GM19351 (cell line): ENCODE measurements around the gene ZNF485.
A peak's percentile ranks its signal among the peaks of the same experiment; 100 is the strongest.
"Not testable (repeated sequence)": the region's sequence is repeated elsewhere in the genome, so short reads cannot be mapped to it uniquely, and the experiment has no call there.

Experiments
- ATAC-seq: cut with Tn5 transposase; IDR thresholded peaks from one replicate; pipeline ENCODE4 v1.9.1; 2021; ENCODE audit warnings: mild to moderate bottlenecking, moderate library complexity; ENCODE audit not compliant: unreplicated experiment

The ZNF485 gene

DNA sequence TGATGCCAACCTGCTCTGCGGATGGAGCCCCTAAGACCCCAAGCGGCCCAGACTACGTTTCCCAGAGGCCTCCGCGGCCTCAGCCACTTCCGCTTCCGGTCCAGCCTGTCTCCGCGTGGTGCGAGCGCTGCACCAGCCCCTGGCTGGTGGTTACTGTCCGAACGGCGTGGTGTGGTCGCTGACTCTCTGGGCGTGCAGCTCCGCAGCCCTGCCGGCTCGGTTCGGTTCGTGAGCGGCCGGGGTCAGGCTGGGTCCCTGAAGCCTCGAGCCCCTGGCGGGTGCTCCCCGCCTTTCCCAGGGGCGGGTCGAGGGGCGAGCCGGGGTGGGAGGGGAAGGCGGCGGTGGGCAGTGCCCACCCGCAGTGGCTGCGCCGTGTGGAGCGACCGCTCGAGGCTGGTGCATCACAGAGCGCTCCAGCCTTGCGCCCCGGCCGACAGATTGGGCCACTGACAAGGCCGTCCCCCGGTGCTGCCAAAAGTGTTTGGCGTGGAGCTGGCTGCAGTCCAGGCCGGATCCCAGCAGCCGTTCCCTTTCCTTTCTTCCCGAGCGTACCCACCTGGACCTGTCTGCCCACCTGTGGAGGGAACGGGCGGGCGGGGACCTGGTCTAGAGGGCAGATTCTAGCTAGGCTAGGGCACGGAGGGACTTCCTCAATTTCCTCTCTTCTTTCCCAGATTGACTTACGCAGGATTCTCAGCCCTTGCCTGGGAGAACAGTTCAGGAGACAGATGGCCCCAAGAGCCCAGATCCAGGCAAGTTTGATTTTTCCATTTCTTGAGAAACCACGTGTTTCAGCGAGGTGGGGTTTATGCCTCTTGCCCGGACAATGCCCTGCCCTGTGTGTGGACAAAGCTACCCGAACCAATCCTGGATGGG, at the start of gene ZNF485:
Gene ZNF485, plus strand, starts transcription at position 116 of the 876 bp plus-strand sequence. Its CDS starts 613 bp downstream, at position 729.
- peak; percentile 97 for ATAC-seq

GRCh38 chr10:43557214-43557613, 49.0 kb upstream of the ZNF485 start:
- no peak for ATAC-seq

DNA sequence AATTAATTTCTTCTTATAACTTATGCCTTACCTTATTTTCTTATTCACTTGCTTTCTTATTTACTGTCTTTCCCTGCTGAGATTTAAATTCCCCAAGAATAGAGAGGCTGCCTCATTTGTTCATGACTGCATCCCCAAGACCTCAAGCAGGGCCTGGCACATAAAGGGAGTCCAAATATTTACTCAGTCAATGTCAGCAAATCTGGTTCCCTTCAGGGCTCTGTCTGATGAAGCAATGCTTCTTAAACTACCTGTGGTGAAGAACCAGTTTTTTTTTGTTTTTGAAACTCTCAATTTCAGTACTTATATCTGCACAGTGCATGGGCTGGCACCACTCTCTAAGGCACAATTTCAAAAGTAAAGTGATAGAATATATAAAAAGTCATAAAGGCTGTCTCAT, 36.6 kb upstream of the ZNF485 start:
- ATAC-seq = no peak

- ATAC-seq = no peak
These were observed 35.3 kb upstream of the ZNF485 start for GRCh38 chr10:43570971-43571370.

DNA sequence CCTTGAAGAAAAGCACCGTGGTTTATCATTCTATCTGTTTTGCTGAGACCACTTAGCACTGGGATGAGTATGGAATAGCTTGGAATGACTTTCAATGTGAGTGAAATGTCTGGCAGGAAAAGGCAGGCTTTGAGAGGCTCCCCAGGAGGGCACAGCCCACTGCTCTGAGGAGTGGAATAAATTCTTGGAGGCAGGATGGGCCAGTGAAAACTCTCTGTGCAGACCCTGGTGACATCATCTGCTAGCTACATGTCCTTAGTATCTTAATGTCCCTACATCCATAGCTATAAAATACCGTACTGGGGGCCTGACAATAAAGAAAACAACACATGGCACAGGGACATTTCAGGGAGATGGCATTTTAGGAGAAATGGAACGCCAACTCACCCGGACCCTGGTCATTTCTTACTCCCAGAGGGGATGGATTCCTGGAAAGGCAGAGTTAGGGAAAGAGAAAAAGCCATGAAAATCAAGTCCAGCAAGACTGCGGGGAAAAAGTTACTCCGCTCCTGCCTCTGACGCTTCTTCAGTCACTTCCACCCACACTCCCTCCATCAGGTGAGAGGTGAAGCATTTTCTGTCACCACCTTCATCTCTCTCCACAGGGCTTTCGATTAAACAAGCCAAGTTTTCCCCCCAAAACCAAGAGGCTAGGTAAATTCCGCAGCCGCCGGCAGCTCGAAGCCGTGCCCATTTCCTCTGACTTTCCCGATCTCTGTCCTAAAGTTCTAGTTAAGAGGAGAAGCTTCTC, 32.8 kb upstream of the ZNF485 start:
- no peak for ATAC-seq

- peak; percentile 93 for ATAC-seq
These were observed 32.0 kb upstream of the ZNF485 start, which contains the start of gene ZNF239 for GRCh38 chr10:43574001-43574892. TSS of gene ZNF239 (minus strand) at chr10:43574616. CDS start at chr10:43558079, 16,537 bp downstream.

- ATAC-seq = no peak
These were observed 31.3 kb upstream of the ZNF485 start for GRCh38 chr10:43574906-43575305.

GRCh38 chr10:43576062-43576461, 30.2 kb upstream of the ZNF485 start:
- no peak for ATAC-seq

GRCh38 chr10:43576580-43576979, 29.7 kb upstream of the ZNF485 start:
- no peak for ATAC-seq

DNA sequence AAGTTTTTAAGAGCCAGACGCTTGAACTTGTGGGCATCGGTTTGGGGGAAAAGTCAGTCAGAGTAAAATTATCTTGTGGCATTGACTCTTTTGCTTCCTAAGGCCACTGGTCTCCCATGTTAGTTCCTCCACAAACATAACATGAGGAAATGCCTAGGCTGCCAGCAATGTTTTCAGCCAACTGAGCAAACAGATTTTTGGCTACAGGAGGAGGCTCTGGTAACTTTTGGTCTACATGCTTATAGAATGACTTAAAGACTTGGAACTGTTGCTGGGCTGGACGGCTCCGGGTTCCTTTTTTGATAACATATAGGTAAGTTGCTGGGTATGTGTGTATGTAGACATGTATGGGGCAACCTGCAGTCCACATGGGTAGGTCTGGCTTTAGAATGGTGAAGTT, 22.2 kb upstream of the ZNF485 start:
- no peak for ATAC-seq

- no peak for ATAC-seq
These were observed 21.2 kb upstream of the ZNF485 start for GRCh38 chr10:43585046-43585445.

DNA sequence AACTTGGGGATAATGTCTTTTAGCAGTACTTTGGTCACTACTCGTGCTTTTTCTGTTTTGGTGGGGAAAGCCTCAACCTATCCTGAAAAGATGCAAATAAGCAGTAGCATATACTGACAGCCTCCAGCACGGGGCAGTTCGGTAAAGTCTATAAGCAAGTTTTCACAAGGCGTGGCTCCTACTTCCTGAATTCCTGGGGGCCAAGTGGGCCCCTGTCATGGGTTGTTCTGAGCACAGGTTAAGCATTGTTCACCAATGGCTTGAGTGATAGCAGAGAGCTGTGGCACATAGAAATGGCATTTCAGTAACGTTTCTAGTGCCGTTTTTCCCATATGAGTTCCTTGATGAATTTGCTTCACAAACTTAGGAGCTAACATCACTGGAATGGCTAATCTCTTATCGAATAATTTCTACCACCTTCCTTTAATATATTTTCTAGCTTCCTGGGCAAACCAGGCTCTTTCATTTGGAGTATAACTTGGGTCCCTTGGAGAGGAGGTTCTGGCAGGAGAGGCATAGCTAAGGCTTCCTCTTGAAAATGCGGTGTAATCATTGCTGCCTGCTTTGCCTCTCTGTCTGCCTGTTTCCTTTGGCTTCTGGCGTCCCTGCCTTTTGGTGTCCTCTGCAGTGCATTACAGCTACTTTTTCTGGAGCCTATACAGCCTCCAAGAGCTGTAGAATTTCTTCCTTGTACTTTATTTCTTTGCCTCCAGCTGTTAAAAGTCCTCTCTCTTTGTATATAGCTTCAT, 20.1 kb upstream of the ZNF485 start:
- no peak for ATAC-seq

DNA sequence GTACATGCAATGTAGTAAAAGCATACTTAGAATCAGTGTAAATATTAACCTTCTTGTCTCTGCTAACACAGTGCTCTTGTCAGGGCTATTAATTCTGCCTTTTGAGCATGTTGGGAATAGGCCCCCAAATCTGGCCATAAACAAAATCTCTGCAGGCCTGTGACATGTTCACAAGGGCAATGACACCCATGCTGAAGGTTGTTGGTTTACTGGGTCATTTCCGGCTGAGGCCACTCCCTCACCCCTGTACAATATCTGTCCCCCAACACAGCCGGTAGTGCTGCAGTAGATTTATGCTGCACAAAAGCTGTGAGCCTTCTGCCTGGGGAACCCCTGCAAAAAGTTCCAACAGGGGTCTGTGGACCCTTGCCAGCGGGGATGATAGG, 19.5 kb upstream of the ZNF485 start:
- not testable (repeated sequence) for ATAC-seq

DNA sequence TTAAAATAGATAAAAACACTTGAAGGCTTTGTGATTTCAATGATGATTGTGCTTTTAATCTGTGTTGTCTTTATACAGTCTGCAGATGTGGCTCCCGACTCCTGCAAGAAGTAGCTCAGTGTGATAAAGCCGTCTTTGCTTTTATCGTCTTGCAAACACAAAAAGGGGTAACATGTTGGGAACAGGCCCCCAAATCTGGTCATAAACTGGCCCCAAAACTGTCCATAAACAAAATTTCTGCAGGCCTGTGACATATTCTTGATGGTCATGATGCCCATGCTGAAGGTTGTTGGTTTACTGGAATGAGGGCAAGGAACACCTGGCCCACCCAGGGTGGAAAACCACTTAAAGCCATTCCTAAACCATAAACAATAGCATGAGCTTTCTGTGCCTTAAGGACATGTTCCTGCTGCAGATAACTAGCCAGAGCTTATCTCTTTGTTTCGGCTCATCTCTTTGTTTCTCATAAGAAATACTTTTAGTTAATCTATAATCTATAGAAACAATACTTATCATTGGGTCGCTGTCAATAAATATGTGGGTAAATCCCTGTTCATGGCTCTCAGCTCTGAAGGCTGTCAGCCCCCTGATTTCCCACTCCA, 14.8 kb upstream of the ZNF485 start:
- ATAC-seq = no peak

- peak; percentile 88 for ATAC-seq
These were observed 11.2 kb upstream of the ZNF485 start for GRCh38 chr10:43594944-43595589.

DNA sequence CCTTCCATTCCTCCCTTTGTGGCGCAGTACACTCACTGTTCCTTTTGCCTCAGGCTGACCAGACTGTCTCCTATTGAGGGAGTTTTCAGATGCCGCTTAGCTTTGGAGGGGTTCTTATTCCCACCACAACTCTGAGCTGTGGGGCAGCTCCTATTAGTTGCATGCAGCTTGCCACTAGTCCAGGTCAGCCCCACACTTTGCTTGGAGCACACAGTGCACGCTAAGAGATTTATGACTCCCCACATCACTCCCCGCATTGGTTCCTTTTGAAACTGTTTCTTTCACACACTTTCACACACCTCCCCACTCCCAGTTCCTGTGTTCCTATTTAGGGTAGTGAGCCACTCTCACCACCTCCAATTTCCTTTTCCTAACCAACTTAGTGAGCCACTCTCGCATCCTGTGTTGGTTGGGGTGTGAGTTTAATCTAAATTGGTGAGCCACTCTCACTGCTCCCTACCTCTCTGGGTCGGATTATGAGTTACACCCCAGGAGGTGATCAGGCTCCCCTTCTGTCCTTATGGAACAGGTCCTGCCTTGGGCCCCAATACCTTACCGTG, 10.4 kb upstream of the ZNF485 start:
- peak; percentile 53 for ATAC-seq

DNA sequence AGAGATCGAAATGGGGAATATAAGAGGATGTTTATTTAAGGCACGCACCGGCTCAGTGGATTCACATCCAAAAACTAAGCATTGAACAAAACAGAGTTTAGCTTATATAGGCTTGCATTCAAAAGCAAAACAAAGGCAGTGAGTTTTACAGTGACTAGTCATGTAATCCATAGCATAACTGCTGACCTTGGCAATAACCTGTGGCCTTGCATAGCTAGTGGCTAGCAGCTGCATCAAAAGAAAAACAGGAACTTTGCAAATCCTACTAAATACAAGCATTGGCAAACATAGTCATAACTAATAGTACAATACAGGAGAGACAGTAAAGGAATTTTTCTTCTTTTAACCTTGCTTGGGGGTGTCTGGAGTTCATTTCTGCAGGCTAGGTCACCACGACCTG, 9.7 kb upstream of the ZNF485 start:
- no peak for ATAC-seq

DNA sequence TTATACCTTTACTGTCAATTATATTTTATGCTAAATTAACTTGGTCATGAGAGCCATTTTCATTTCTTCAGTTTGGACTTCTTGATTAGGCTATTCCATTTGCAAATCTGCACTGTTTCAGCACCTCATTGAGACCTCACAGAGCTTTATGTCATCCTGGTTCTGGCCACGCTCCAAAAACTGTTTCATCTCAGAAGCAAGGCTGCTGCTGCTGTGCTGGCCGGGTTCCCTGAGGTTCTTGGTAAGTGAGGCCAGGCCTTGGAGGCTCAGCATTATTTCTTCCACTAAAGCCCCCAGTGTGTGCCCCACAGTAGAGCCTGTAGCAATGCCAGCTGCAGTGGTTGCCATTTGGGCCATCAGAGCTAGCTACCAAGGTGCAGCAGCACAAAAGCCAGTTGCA, 7.8 kb upstream of the ZNF485 start:
- ATAC-seq = no peak

GRCh38 chr10:43599333-43599732, 6.9 kb upstream of the ZNF485 start:
- no peak for ATAC-seq
